ENCODE results near the gene GNA15.

The GNA15 gene

DNA sequence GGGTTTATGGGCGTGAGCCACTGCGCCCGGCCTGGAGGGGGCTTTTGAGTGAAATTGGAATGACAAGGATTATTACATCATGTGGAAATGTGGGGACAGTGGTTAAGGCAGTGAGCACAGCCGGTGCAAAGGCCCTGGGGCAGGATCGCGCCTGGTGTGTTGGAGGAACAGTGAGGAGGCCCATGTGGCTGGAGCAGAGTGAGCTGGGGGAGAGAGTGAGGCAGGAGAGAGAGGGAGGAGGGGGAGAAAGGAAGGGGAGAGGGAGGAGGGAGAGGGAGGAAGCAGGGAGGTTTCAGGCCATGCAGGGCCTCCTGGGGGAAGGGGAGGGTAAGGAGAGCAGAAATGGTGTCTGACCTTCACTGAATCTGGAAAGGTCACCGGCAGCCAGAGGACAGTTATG, 77.3 kb downstream of the GNA15 start:
- no peak for DNase-seq

Measured in CD4-positive, alpha-beta T cell treated with Interleukin-17A for 1 hour (primary cell).